Sigmoid colon (tissue), 7 donors: ENCODE data around the gene OR12D3. TPM values are rescaled to one million over a fixed set of nuclear protein-coding genes. Genes with fewer than 3 reads are reported as not detected.

Experiments used
- DNase-seq: peaks from one replicate; pipeline ENCODE4 v3.0.0-alpha.2; 2019
- H3K27ac ChIP-seq, 4 donors: fragments of 200-600 bp; sonication (generic); one replicate each; pipeline ENCODE4 v1.5.1; 2016 to 2019; ENCODE audit warnings: mild to moderate bottlenecking in 1 of 4
- H3K27me3 ChIP-seq, 3 donors: fragments of 200-600 bp; sonication (generic); one replicate each; pipeline ENCODE4 v1.5.1; 2019; ENCODE audit warnings: mild to moderate bottlenecking in 1 of 3
- H3K36me3 ChIP-seq, 4 donors: fragments of 200-600 bp; sonication (generic); one replicate each; pipeline ENCODE4 v1.5.1; 2016 to 2019
- H3K4me1 ChIP-seq, 4 donors: fragments of 200-600 bp; sonication (generic); one replicate each; pipeline ENCODE4 v1.5.1; 2017 to 2019
- H3K4me3 ChIP-seq, 4 donors: fragments of 200-600 bp; sonication (generic); one replicate each; pipeline ENCODE4 v1.5.1; 2017 to 2019; ENCODE audit warnings: mild to moderate bottlenecking in 2 of 4, moderate library complexity in 1 of 4
- H3K9me3 ChIP-seq, 4 donors: fragments of 200-600 bp in 3 of 4; sonication (generic) in 3 of 4; one replicate each; pipeline versions ENCODE4 v1.5.1 to v1.6.1; 2013 to 2019
- EP300 ChIP-seq, 4 donors: sonication (generic); formaldehyde crosslinking; IDR thresholded peaks; one replicate each; pipeline ENCODE4 v1.6.1; 2017; ENCODE audit warnings: antibody characterized with exemption in 4 of 4
- POLR2A ChIP-seq, 2 donors: fragments of 450-650 bp; IDR thresholded peaks; one replicate each; pipeline ENCODE4 v1.6.1; 2016; ENCODE audit warnings: antibody characterized with exemption in 2 of 2, mild to moderate bottlenecking in 2 of 2, moderate library complexity in 2 of 2
- POLR2AphosphoS5 ChIP-seq, 4 donors: sonication (generic); formaldehyde crosslinking; IDR thresholded peaks; one replicate each; pipeline ENCODE4 v1.6.1; 2017; ENCODE audit warnings: antibody characterized with exemption in 4 of 4
- WGBS, 2 donors: extraction: QIAGEN DNeasy Blood & Tissue Kit; methylation state at CpG; one replicate each; pipeline ENCODE4 v1.1.7; 2013; 5-methylcytosine and 5-hydroxymethylcytosine counted together
- intact Hi-C: fragments of 100-400 bp; cut with DNase I; formaldehyde crosslinking; loops from one replicate; pipeline ENCODE4 v1.15.1; 2023
- polyA plus RNA-seq, 3 donors: library from polyadenylated mRNA; stranded (reverse); fragments of 200-250 nt; gene quantifications; one replicate each; pipeline ENCODE4 v1.2.3, GENCODE V29; 2013
- total RNA-seq, 4 donors: library from RNA; depleted of rRNA; stranded (reverse); fragments of >200 nt; gene quantifications; one replicate each; pipeline ENCODE4 v1.1.0, GENCODE V29; 2016
- TF ChIP-seq, protein P1 (sequence below), 4 experiments: fragments of 450-650 bp in 3 of 4; fragments of 200-600 bp in 1 of 4; IDR thresholded peaks; one replicate each; pipeline ENCODE4 v1.5.1; 2016 to 2019; ENCODE audit warnings: antibody characterized with exemption in 4 of 4, mild to moderate bottlenecking in 3 of 4, moderate library complexity in 2 of 4
- donor health status: healthy with polysubstance abuse.
- donor health status: Bipolar disorder and iron deficiency.
- donor health status: healthy.

OR12D3 gene
- total and polyA plus RNA-seq, 7 donors, result not detected

GRCh38 chr6:29403801-29404200, 28.7 kb upstream of the OR12D3 start:
- Histone ChIP-seq H3K36me3 (no peaks in the 10 kb centered on the region), H3K9me3 (no peaks in the 10 kb centered on the region), H3K4me1 (no peaks in the 10 kb centered on the region), H3K4me3 (no peak overlapping the region), H3K27me3 (no peaks in the 10 kb centered on the region), H3K27ac (no peak overlapping the region)
- TF ChIP-seq, protein P1, sequence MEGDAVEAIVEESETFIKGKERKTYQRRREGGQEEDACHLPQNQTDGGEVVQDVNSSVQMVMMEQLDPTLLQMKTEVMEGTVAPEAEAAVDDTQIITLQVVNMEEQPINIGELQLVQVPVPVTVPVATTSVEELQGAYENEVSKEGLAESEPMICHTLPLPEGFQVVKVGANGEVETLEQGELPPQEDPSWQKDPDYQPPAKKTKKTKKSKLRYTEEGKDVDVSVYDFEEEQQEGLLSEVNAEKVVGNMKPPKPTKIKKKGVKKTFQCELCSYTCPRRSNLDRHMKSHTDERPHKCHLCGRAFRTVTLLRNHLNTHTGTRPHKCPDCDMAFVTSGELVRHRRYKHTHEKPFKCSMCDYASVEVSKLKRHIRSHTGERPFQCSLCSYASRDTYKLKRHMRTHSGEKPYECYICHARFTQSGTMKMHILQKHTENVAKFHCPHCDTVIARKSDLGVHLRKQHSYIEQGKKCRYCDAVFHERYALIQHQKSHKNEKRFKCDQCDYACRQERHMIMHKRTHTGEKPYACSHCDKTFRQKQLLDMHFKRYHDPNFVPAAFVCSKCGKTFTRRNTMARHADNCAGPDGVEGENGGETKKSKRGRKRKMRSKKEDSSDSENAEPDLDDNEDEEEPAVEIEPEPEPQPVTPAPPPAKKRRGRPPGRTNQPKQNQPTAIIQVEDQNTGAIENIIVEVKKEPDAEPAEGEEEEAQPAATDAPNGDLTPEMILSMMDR (IDR thresholded peaks at IDR 0.05), result no peak
- TF ChIP-seq POLR2A (IDR thresholded peaks at IDR 0.05) (no peak), POLR2AphosphoS5 (IDR thresholded peaks at IDR 0.05) (no peak), EP300 (IDR thresholded peaks at IDR 0.05) (no peak)
- intact Hi-C loops, result no loop called here
- DNase-seq, result no peak
- 64 to 90% methylated on average over 1 of the region's 1 CpG for WGBS, 2 donors

DNA sequence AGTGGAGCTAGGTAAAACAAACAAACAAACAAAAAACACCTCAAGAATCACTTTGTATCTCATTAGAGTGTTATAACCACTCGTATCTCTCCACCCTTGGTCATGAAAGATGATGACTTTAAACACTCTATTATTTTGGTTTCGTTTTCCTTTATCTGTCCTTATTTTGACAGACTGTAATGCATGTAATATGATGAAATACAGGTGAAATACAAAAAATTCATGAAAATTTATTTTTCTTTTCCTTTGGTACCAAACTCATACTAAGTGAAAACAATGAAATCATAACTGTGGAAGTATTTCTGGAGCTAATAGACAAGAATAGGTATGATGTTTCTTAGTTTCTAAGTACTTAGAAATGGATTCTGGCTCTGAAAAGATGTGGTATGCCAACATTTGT, 24.4 kb upstream of the OR12D3 start:
- no peaks in the 10 kb centered on the region for H3K9me3 ChIP-seq

DNA sequence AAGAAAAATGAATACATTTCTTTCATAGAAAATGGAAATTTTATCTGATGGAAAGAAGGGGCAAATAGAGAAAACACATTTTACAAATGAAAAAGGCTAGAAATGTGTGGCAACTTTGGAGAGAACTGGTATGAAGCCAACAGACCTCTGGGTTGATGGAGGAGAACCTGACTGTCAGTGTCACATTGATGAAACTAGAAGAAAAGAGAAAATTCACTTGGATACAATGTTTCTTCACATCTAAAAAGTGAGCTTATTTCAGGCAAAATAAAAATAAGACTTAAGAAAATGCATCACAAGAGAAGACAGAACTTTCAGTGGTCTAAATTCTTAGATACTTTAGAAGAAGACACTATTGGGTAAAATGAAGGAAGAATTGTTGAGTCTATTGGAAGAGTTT, 20.2 kb upstream of the OR12D3 start, which contains the start of gene OR12D2:
TSS of gene OR12D2 (plus strand) at position 301 of the 400 bp plus-strand sequence. CDS start 1,069 bp downstream, outside the sequence.
- Histone ChIP-seq H3K27me3 (no peaks in the 10 kb centered on the region), H3K27ac (no peak within 1 kb of the TSS), H3K36me3 (no peaks in the 10 kb centered on the region), H3K4me1 (no peaks in the 10 kb centered on the region), H3K4me3 (no peak within 1 kb of the TSS), H3K9me3 (no peaks in the 10 kb centered on the region)
- no peak for TF ChIP-seq POLR2AphosphoS5 (IDR thresholded peaks at IDR 0.05)
- no peak for TF ChIP-seq EP300 (IDR thresholded peaks at IDR 0.05)
- TF ChIP-seq POLR2A (IDR thresholded peaks at IDR 0.05), result no peak
- TF ChIP-seq, protein P1 (IDR thresholded peaks at IDR 0.05), result no peak
- DNase-seq, result no peak
- intact Hi-C loops, result no loop called here

More for the DNA sequence above, 24.4 kb upstream of the OR12D3 start:
- Histone ChIP-seq H3K36me3 (no peaks in the 10 kb centered on the region), H3K4me3 (no peak overlapping the region), H3K27ac (no peak overlapping the region), H3K4me1 (no peaks in the 10 kb centered on the region), H3K27me3 (no peaks in the 10 kb centered on the region)
- no peak for TF ChIP-seq POLR2A (IDR thresholded peaks at IDR 0.05)
- TF ChIP-seq EP300 (IDR thresholded peaks at IDR 0.05), result no peak
- TF ChIP-seq, protein P1 (IDR thresholded peaks at IDR 0.05), result no peak
- TF ChIP-seq POLR2AphosphoS5 (IDR thresholded peaks at IDR 0.05), result no peak
- no peak for DNase-seq
- 50 to 60% methylated on average over 2 of the region's 2 CpGs for WGBS, 2 donors
- intact Hi-C loops, result no loop called here

DNA sequence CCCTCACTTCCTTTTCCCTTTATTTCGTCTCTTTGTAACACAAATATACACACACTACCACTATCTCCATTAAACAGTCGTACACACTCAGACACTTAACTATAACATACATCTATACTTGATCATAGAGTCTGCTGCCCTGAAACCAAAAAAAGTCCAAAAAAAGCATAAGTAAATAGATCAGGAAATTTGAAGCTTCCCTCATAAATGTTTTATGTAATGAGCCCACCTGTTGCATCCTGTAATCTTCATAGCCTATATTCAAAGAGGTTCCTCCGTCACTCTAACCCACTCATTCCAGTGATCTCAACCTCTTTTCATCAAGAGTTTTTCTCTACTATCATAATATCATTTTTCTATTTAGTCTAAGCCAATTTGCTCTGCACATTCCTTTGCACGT, 13.4 kb upstream of the OR12D3 start:
- H3K27me3 ChIP-seq, result no peaks in the 10 kb centered on the region
- H3K36me3 ChIP-seq, result no peaks in the 10 kb centered on the region
- no peak for TF ChIP-seq EP300 (IDR thresholded peaks at IDR 0.05)
- no peak overlapping the region for H3K27ac ChIP-seq
- no peaks in the 10 kb centered on the region for H3K9me3 ChIP-seq
- no peaks in the 10 kb centered on the region for H3K4me1 ChIP-seq
- intact Hi-C loops, result no loop called here
- no peak for DNase-seq
- 34 to 57% methylated on average over 4 of the region's 4 CpGs for WGBS, 2 donors
- H3K4me3 ChIP-seq, result no peak overlapping the region

GRCh38 chr6:29376003-29376402, 912 bp upstream of the OR12D3 start:
- no peak for DNase-seq
- H3K4me3 ChIP-seq, result no peak overlapping the region
- peaks cover 0 to 2% (median 0%) of the 10 kb centered on the region in 4 donors for H3K9me3 ChIP-seq
- intact Hi-C loops, result no loop called here
- H3K27ac ChIP-seq, result no peak overlapping the region
- H3K36me3 ChIP-seq, result no peaks in the 10 kb centered on the region
- TF ChIP-seq POLR2AphosphoS5 (IDR thresholded peaks at IDR 0.05), result no peak
- no peak for TF ChIP-seq EP300 (IDR thresholded peaks at IDR 0.05)
- TF ChIP-seq, protein P1 (IDR thresholded peaks at IDR 0.05), result no peak
- TF ChIP-seq POLR2A (IDR thresholded peaks at IDR 0.05), result no peak
- no peaks in the 10 kb centered on the region for H3K27me3 ChIP-seq
- H3K4me1 ChIP-seq, result no peaks in the 10 kb centered on the region
